H1 (cell line): ENCODE results near the gene SNW1. TPM values are rescaled to one million over a fixed set of nuclear protein-coding genes. Genes with fewer than 3 reads are reported as not detected.

Experiments used
- CTCF ChIA-PET: fragments of 300-600 bp; sonication (Branson Sonifier 250); formaldehyde crosslinking; loops from one replicate; lab custom pipeline; 2021; ENCODE audit not compliant: partially characterized antibody; lab: Charles Lee
- POLR2A ChIA-PET: fragments of 300-600 bp; sonication (Branson Sonifier 250); formaldehyde crosslinking; loops from one replicate; lab custom pipeline; 2021; ENCODE audit warnings: inconsistent platforms; ENCODE audit not compliant: partially characterized antibody; lab: Charles Lee
- DNase-seq, 2 experiments: peaks; one replicate each; pipeline versions ENCODE4 v3.0.0 to v3.0.0-alpha.2; 2010 to 2022; ENCODE audit warnings: low spot score in 2 of 2, low read depth in 1 of 2, mixed read lengths in 1 of 2
- FAIRE-seq: peaks from 2 replicates; lab custom pipeline; 2011; peaks lifted over from hg19 to GRCh38; lab: Jason Lieb, UNC
- H2AFZ ChIP-seq: 2 replicates; pipeline ENCODE4 v1.8.1; 2012; ENCODE audit warnings: low read length, inconsistent platforms
- H2AK5ac ChIP-seq: 2 replicates; pipeline ENCODE4 v1.6.1; 2013; ENCODE audit warnings: low read depth, low read length
- H2BK120ac ChIP-seq: replicated peaks from 2 replicates; pipeline ENCODE3; 2013; ENCODE audit warnings: low read depth, low read length, inconsistent platforms
- H2BK12ac ChIP-seq: 2 replicates; pipeline ENCODE4 v1.6.1; 2013; ENCODE audit warnings: low read depth, low read length
- H2BK15ac ChIP-seq: 2 replicates; pipeline ENCODE4 v1.6.1; 2013; ENCODE audit warnings: low read length
- H2BK20ac ChIP-seq: 2 replicates; pipeline ENCODE4 v1.6.1; 2013; ENCODE audit warnings: low read length
- H2BK5ac ChIP-seq: 2 replicates; pipeline ENCODE4 v1.6.1; 2013; ENCODE audit warnings: low read depth, low read length
- H3K14ac ChIP-seq: 2 replicates; pipeline ENCODE4 v1.6.1; 2013; ENCODE audit warnings: inconsistent platforms; ENCODE audit not compliant: insufficient read length
- H3K18ac ChIP-seq: 2 replicates; pipeline ENCODE4 v1.6.1; 2013; ENCODE audit warnings: low read length; ENCODE audit errors: extremely low read depth
- H3K23ac ChIP-seq: 2 replicates; pipeline ENCODE4 v1.6.1; 2013; ENCODE audit warnings: inconsistent platforms; ENCODE audit not compliant: insufficient read length
- H3K23me2 ChIP-seq: 2 replicates; pipeline ENCODE4 v1.6.1; 2013; ENCODE audit warnings: low read depth, low read length
- H3K27ac ChIP-seq: 2 replicates; pipeline ENCODE4 v1.6.1; 2011; ENCODE audit warnings: low read depth, low read length, inconsistent platforms
- H3K27me3 ChIP-seq, 4 experiments: replicated peaks in 1 of 4; 1 replicate in 1 of 4; 2 replicates in 3 of 4; pipeline versions ENCODE4 v1.6.1 to v1.8.1; 2011 to 2013; ENCODE audit warnings: low read length in 3 of 4, mild to moderate bottlenecking in 3 of 4, inconsistent platforms in 2 of 4, mixed read lengths in 2 of 4, moderate library complexity in 1 of 4; ENCODE audit not compliant: control insufficient read depth in 3 of 4, insufficient read depth in 3 of 4; ENCODE audit errors: extremely low read depth in 1 of 4
- H3K36me3 ChIP-seq, 4 experiments: 2 replicates each; pipeline versions ENCODE4 v1.6.1 to v1.8.1; 2011 to 2013; ENCODE audit warnings: mild to moderate bottlenecking in 4 of 4, low read length in 3 of 4, moderate library complexity in 2 of 4, control low read depth in 1 of 4, inconsistent platforms in 1 of 4; ENCODE audit not compliant: insufficient read depth in 4 of 4, control insufficient read depth in 2 of 4
- H3K4ac ChIP-seq: replicated peaks from 2 replicates; pipeline ENCODE3; 2013; ENCODE audit warnings: low read length, low read depth, mixed read lengths, inconsistent platforms; ENCODE audit not compliant: insufficient read length
- H3K4me1 ChIP-seq, 4 experiments: replicated peaks in 1 of 4; 1 replicate in 1 of 4; 2 replicates in 3 of 4; pipeline versions ENCODE4 v1.6.1 to v1.8.1; 2011 to 2013; ENCODE audit warnings: low read length in 3 of 4, inconsistent platforms in 2 of 4, mixed read lengths in 1 of 4; ENCODE audit not compliant: insufficient read depth in 4 of 4, control insufficient read depth in 3 of 4
- H3K4me2 ChIP-seq, 2 experiments: 2 replicates each; pipeline versions ENCODE4 v1.6.1 to v1.8.1; 2011 to 2013; ENCODE audit warnings: low read depth in 2 of 2, low read length in 2 of 2, control low read depth in 1 of 2, inconsistent platforms in 1 of 2, mild to moderate bottlenecking in 1 of 2; ENCODE audit not compliant: insufficient read depth in 1 of 2
- H3K4me3 ChIP-seq, 4 experiments: fragments of 200-600, 300-600 bp in 1 of 4; sonication (generic), shearing (Covaris generic), sonication (Bioruptor Twin) in 1 of 4; 2 replicates each; pipeline versions ENCODE4 v1.5.1 to v1.8.1; 2011 to 2016; ENCODE audit warnings: low read length in 4 of 4, low read depth in 3 of 4, control low read depth in 2 of 4, inconsistent platforms in 2 of 4, mild to moderate bottlenecking in 2 of 4, mixed read lengths in 1 of 4, moderate library complexity in 1 of 4; ENCODE audit not compliant: insufficient read depth in 2 of 4; ENCODE audit errors: extremely low read depth in 1 of 4
- H3K56ac ChIP-seq: replicated peaks from 2 replicates; pipeline ENCODE3; 2013; ENCODE audit warnings: low read depth, mild to moderate bottlenecking, mixed read lengths, low read length, inconsistent platforms; ENCODE audit not compliant: insufficient read length
- H3K79me1 ChIP-seq: 2 replicates; pipeline ENCODE4 v1.6.1; 2013; ENCODE audit warnings: low read depth, low read length, control low read depth
- H3K79me2 ChIP-seq, 2 experiments: 2 replicates each; pipeline versions ENCODE4 v1.6.1 to v1.8.1; 2012 to 2013; ENCODE audit warnings: low read length in 2 of 2, mild to moderate bottlenecking in 2 of 2, inconsistent platforms in 1 of 2; ENCODE audit not compliant: insufficient read depth in 2 of 2, control insufficient read depth in 1 of 2
- H3K9ac ChIP-seq, 4 experiments: replicated peaks in 1 of 4; 1 replicate in 1 of 4; 2 replicates in 3 of 4; pipeline versions ENCODE4 v1.6.1 to v1.8.1; 2011 to 2013; ENCODE audit warnings: low read depth in 3 of 4, low read length in 3 of 4, control low read depth in 2 of 4, mild to moderate bottlenecking in 2 of 4, moderate library complexity in 2 of 4, inconsistent platforms in 1 of 4; ENCODE audit errors: extremely low read depth in 1 of 4
- H3K9me3 ChIP-seq, 2 experiments: 2 replicates each; pipeline versions ENCODE4 v1.6.1 to v1.8.1; 2012 to 2013; ENCODE audit warnings: mild to moderate bottlenecking in 2 of 2, moderate library complexity in 2 of 2, control low read depth in 1 of 2, inconsistent platforms in 1 of 2, low read depth in 1 of 2, low read length in 1 of 2, mixed read lengths in 1 of 2; ENCODE audit not compliant: insufficient read depth in 2 of 2
- H4K20me1 ChIP-seq, 2 experiments: replicated peaks in 1 of 2; 2 replicates each; pipeline versions ENCODE3 to v1.8.1; 2011 to 2013; ENCODE audit warnings: inconsistent platforms in 2 of 2, low read length in 2 of 2, mild to moderate bottlenecking in 1 of 2; ENCODE audit not compliant: insufficient read depth in 2 of 2, control insufficient read depth in 1 of 2
- H4K5ac ChIP-seq: 2 replicates; pipeline ENCODE4 v1.6.1; 2013; ENCODE audit warnings: low read length, low read depth, mixed read lengths, inconsistent platforms; ENCODE audit not compliant: insufficient read length
- H4K8ac ChIP-seq: 2 replicates; pipeline ENCODE4 v1.8.0; 2013; ENCODE audit warnings: mild to moderate bottlenecking, moderate library complexity, low read length, inconsistent platforms; ENCODE audit not compliant: insufficient read depth; ENCODE audit errors: extremely low read depth
- H4K91ac ChIP-seq: replicated peaks from 2 replicates; pipeline ENCODE3; 2013; ENCODE audit warnings: low read length, mixed read lengths, inconsistent platforms; ENCODE audit not compliant: insufficient read length
- ATF2 ChIP-seq: IDR thresholded peaks from 2 replicates; pipeline ENCODE4 v1.6.1; 2012; ENCODE audit warnings: low read length, inconsistent platforms
- ATF3 ChIP-seq: IDR thresholded peaks from 2 replicates; pipeline ENCODE4 v1.6.1; 2011; ENCODE audit warnings: low read depth, mild to moderate bottlenecking, low read length; ENCODE audit not compliant: insufficient read depth
- BACH1 ChIP-seq: IDR thresholded peaks from 2 replicates; pipeline ENCODE4 v1.6.1; 2012; ENCODE audit warnings: low read length, improper control_type of control experiment
- BRCA1 ChIP-seq: IDR thresholded peaks from 2 replicates; pipeline ENCODE4 v1.6.1; 2012; ENCODE audit warnings: low read depth, low read length, improper control_type of control experiment
- HDAC2 ChIP-seq, 2 experiments: fragments of 300-600 bp in 1 of 2; sonication (generic) in 1 of 2; IDR thresholded peaks; 2 replicates each; pipeline ENCODE4 v1.6.1; 2011 to 2012; ENCODE audit warnings: low read depth in 2 of 2, low read length in 2 of 2, mild to moderate bottlenecking in 2 of 2, moderate library complexity in 2 of 2, borderline replicate concordance in 1 of 2, inconsistent platforms in 1 of 2
- JUND ChIP-seq: IDR thresholded peaks from 2 replicates; pipeline ENCODE4 v1.6.1; 2011; ENCODE audit warnings: mild to moderate bottlenecking, improper control_type of control experiment, low read length
- KDM1A ChIP-seq: fragments of 200-600, 300-600 bp; sonication (generic); IDR thresholded peaks from 2 replicates; pipeline ENCODE4 v1.7.1; 2016; ENCODE audit warnings: mild to moderate bottlenecking, low read length, borderline replicate concordance
- RBBP5 ChIP-seq: IDR thresholded peaks from 2 replicates; pipeline ENCODE4 v1.7.1; 2012; ENCODE audit warnings: low read depth, mild to moderate bottlenecking, inconsistent platforms, low read length, moderate library complexity, borderline replicate concordance
- SIN3A ChIP-seq, 2 experiments: IDR thresholded peaks in 1 of 2; conservative IDR thresholded peaks in 1 of 2; 2 replicates each; pipeline ENCODE4 v1.6.1; 2011 to 2012; ENCODE audit warnings: low read length in 2 of 2, improper control_type of control experiment in 1 of 2, low read depth in 1 of 2, mild to moderate bottlenecking in 1 of 2
- SIX5 ChIP-seq: IDR thresholded peaks from 2 replicates; pipeline ENCODE4 v1.6.1; 2011; ENCODE audit warnings: mild to moderate bottlenecking, low read depth, low read length
- SRF ChIP-seq: IDR thresholded peaks from 2 replicates; pipeline ENCODE4 v1.6.1; 2011; ENCODE audit warnings: mild to moderate bottlenecking, low read depth, low read length, moderate library complexity
- ZNF274 ChIP-seq: IDR thresholded peaks from 2 replicates; pipeline ENCODE4 v1.7.0; 2012; ENCODE audit warnings: low read length, borderline replicate concordance; ENCODE audit errors: extremely low read depth
- WGBS, 2 experiments: shearing (Covaris generic) in 1 of 2; methylation state at CpG; one replicate each; pipeline versions ENCODE4 v1.1.6 to v1.1.7; 2013 to 2015; ENCODE audit warnings: low lambda C conversion rate in 2 of 2, mixed read lengths in 2 of 2, inconsistent platforms in 1 of 2, low coverage in 1 of 2, missing lambda C conversion rate in 1 of 2; ENCODE audit not compliant: insufficient replicate concordance in 2 of 2, insufficient coverage in 1 of 2, insufficient read length in 1 of 2; ENCODE audit errors: extremely low coverage in 1 of 2, missing lambda C conversion rate in 1 of 2; 5-methylcytosine and 5-hydroxymethylcytosine counted together
- polyA plus RNA-seq, 7 experiments: library from polyadenylated mRNA; depleted of rRNA in 3 of 7; stranded (reverse) in 5 of 7; unstranded in 2 of 7; fragments of >200 nt in 5 of 7; fragments of 200-250 nt in 2 of 7; gene quantifications; 1 replicate in 5 of 7; 2 replicates in 1 of 7; 4 replicates in 1 of 7; pipeline versions ENCODE4 v1.2.1 to v1.2.3, GENCODE V29; 2011 to 2013; ENCODE audit warnings: missing spikeins in 2 of 7, mixed read lengths in 2 of 7
- total RNA-seq: library from RNA; stranded (reverse); fragmentation: NEBNext Ultra II Directional; extraction: Animal tissue kit (Norgen Biotek cat#: 25700); gene quantifications from 2 replicates; pipeline ENCODE4 v1.2.1, GENCODE V29; 2021

The SNW1 gene
- total and polyA plus RNA-seq, 2 of the 8 experiments (the other 6 are each of a cell fraction or from before 2014, with no cell fraction given) = 13.2 to 79.2 TPM

GRCh38 chr14:77786148-77786547, 25.2 kb upstream of the SNW1 start:
- H3K4me2 ChIP-seq = 0 out of 4 replicates have a peak overlapping the region, but pooled peaks of 1 of the 2 experiments have one; percentile 11
- H3K4me3 ChIP-seq = no peak overlapping the region
- H3K9ac ChIP-seq = no peak overlapping the region
- TF ChIP-seq SIN3A (conservative IDR thresholded peaks at IDR 0.05 in 1 of 2, IDR thresholded peaks at IDR 0.05 in 1 of 2; ENCODE audit: low read depth in 1 of 2, low read length in 2 of 2) (no peak), ATF2 (no peak), BACH1 (no peak), ZNF274 (no peak), ATF3 (no peak), HDAC2 (IDR thresholded peaks at IDR 0.05; ENCODE audit: borderline replicate concordance in 1 of 2, low read depth in 2 of 2, low read length in 2 of 2) (no peak), BRCA1 (no peak), JUND (no peak), SRF (no peak), RBBP5 (no peak), KDM1A (no peak), SIX5 (no peak)

More at GRCh38 chr14:77786148-77786547, 25.2 kb upstream of the SNW1 start:
- no peak overlapping the region for H3K18ac ChIP-seq
- no peak overlapping the region for H2BK120ac ChIP-seq
- H3K27me3 ChIP-seq = no peaks in the 10 kb centered on the region
- H4K8ac ChIP-seq = no peak overlapping the region
- CTCF ChIA-PET = no interaction called here
- H3K79me1 ChIP-seq = no peaks in the 10 kb centered on the region
- H3K27ac ChIP-seq = no peak overlapping the region
- H2AK5ac ChIP-seq = no peak overlapping the region
- H3K9me3 ChIP-seq = no peaks in the 10 kb centered on the region
- no peak overlapping the region for H4K91ac ChIP-seq
- H2BK15ac ChIP-seq = no peak overlapping the region
- H2BK20ac ChIP-seq = no peak overlapping the region
- no peak overlapping the region for H2BK12ac ChIP-seq
- no peak overlapping the region for H3K23ac ChIP-seq
- no peaks in the 10 kb centered on the region; the same call in 1 of the 2 replicates for H3K23me2 ChIP-seq
- no peak for FAIRE-seq
- H3K4ac ChIP-seq = no peak overlapping the region
- H3K14ac ChIP-seq = no peak overlapping the region
- WGBS, 2 experiments = 43% methylated on average over 4 of the region's 4 CpGs; no CpG with 5 or more reads in 1 of the 2 experiments
- H3K79me2 ChIP-seq = no peaks in the 10 kb centered on the region
- no peak overlapping the region for H4K5ac ChIP-seq
- H4K20me1 ChIP-seq = no peaks in the 10 kb centered on the region
- POLR2A ChIA-PET = no interaction called here
- no peak overlapping the region for H3K56ac ChIP-seq
- 0 out of 2 replicates have a peak overlapping the region, but pooled peaks have one; percentile 26 for H2AFZ ChIP-seq
- DNase-seq = no peak
- H3K4me1 ChIP-seq = peaks cover 0 to 6% (median 1%) of the 10 kb centered on the region in 4 experiments; a peak in 2 of 7 replicates
- no peaks in the 10 kb centered on the region for H3K36me3 ChIP-seq
- H2BK5ac ChIP-seq = no peak overlapping the region
